B cell (primary cell): ENCODE results near the gene BEAN1.

Experiments
- CTCF ChIP-seq: fragments of 200-600 bp; IDR thresholded peaks from one replicate; pipeline ENCODE4 v1.8.0; 2022; ENCODE audit warnings: antibody characterized with exemption, mild to moderate bottlenecking
- EZH2 ChIP-seq: IDR thresholded peaks from 2 replicates; pipeline ENCODE4 v1.6.1; 2012; ENCODE audit warnings: borderline replicate concordance, low read depth, mild to moderate bottlenecking, moderate library complexity, low read length; ENCODE audit not compliant: insufficient read depth, poor library complexity, severe bottlenecking

GRCh38 chr16:66489818-66490217 lies 62.7 kb downstream of the BEAN1 start:
- TF ChIP-seq CTCF (no peak), EZH2 (no peak)
